Stimulated activated CD8-positive, alpha-beta memory T cell treated with anti-CD3 and anti-CD28 coated beads, Interleukin-15, amount 100 ng/mL, for 1 hour (primary cell): ENCODE data around the gene NRG3.

Experiments
- DNase-seq: peaks from one replicate; pipeline ENCODE4 v3.0.0-alpha.2; 2020; ENCODE audit warnings: low read depth

NRG3 gene

DNA sequence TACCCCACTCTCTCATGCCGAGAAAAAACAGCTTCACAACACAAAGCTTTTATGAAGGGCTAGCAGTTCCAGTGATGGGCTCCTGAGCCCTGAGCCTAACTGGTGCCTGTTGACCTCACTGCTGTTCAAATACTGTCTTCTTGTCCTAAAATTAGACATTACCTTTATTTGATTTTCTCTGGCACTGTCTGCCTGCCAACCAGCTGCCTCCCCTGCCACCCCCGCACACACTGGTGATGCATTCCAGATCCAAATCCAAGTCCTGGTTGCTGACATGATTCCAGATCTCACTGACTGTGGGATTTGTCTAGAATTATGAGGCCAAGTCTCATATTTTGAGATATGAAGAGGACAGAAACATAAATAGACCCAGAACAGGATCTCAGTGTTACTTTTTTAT is 816.2 kb downstream of the NRG3 start:
- no peak for DNase-seq

DNA sequence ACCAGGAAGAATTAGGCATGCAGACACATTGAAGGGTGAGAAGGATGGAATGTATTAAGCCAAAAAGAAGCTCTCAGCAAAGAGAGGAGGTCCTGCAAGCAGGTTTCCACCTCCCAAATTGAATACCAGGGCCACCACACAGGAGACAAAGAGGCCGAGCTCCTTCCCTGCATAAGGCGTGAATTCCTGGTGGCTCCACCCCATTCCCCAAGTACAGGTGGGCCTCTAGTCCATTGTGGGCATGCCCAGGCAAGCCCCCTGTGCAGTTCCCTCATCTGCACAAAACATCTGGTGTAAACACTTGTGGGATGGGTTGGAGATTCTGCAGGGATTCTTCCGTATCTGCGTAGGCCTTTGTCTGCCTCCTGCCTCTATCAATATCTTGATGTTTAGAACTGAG is 817.5 kb downstream of the NRG3 start:
- no peak for DNase-seq

DNA sequence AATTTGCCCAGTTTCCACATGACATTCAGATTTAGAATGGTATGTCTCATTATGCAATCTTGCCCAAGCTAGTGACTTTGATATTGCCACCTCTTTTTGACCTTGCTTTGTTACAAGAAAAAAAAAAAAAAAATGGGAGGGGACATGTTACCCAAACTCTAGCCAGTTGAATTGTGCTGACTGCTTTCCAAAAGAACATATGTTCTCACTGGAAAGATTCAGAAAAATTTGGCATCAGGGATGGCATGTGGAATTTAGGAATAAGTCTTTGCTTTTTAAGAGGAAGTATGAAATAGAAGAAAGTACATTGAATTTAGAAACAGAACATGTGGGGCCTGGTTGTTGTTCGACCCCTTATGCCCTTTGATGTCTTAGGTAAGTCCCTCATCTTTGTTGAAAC is 846.8 kb downstream of the NRG3 start:
- DNase-seq: no peak

DNA sequence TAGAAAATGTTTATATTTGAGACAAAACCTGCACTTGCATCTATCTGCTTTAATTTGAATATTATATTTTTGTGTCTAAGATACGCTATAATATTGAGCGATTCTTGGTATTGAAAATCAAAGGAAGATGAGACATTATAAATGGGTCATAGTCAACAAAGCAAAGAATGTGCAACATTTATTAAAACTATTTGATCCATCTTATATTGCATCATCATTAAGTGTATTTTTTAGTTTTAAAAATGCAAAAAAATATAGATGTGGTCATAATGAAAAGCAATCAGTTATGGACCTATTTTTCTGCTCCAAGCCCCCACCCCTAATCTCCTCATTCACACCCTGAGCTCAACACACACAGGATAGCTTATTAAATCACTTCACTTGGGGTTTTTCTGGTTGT is 847.3 kb downstream of the NRG3 start:
- DNase-seq: no peak

DNA sequence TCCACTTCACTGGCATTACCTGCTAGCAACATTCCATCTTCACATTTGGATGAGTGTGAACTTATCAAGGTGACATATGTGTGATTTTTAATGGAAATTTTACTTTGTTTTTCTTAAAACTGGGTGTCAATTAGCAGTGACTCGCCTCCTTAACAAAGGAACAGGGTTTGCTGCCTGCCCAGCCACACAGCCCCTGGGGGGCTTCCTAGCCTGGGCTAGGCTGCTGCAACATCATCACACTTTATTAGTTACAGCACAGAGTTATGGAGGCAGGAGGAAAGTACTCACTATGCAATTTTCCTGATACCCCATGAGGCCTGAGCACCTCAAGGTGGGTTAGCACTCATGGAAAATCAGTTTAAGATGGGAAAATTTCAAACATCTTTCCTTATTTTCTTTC is 861.3 kb downstream of the NRG3 start:
- DNase-seq: no peak

DNA sequence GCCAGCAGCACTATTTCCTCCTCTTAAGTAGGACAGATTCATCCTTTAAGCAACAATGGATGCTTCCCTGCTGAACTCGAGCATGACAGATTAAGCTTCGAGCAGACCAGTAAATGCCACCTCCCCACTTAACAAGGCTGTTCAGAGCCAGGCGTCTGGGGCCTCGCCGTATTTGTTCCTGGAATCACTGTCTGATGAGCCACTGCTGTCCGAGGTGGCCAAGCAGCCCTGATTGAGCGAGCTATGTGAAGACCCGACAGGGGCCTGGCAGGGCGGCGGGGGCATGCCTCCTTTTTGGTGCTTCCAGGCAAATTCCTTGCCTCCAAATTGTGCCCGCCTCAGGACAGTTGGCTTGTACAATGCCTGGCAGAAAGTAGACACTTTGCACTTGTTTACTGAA is 862.6 kb downstream of the NRG3 start:
- DNase-seq: no peak

DNA sequence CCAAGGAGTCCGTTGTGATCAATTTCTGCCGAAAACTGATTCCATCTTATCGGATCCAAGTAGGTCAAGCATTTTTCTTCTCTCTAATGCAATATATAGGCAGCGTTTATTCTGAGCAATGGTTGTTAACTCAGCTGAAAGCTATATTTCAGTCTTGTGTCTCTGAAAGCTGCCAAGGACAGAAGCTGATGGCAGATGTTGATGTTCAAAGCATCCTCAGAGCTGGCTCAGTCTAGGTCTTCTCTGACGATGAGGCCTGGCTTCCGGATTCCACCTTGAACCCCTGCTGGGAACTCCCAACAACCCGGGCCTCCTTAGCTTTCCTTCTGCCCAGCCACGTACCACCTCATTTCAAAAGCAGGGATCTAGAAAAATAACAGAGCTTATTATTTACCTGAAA is 863.6 kb downstream of the NRG3 start:
- DNase-seq: no peak

DNA sequence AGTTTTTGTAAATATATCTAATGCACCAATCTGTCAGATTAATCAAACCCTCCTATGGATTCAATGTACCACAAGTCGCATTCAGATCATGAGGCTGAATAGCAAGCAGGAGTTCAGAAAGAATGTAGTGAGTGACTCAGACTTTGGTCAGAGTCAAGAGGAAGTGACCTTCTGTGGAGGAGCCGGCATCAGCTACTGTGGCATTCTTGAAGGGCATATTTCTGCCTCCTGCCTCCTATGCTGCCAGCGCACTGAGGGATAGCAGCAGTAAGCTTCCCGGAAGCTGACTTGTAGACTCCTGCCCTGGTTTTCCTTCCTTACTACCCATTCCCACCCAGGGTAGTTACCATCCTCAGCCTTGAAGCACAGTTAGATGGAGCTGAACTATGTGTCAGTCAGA is 867.5 kb downstream of the NRG3 start:
- DNase-seq: no peak

DNA sequence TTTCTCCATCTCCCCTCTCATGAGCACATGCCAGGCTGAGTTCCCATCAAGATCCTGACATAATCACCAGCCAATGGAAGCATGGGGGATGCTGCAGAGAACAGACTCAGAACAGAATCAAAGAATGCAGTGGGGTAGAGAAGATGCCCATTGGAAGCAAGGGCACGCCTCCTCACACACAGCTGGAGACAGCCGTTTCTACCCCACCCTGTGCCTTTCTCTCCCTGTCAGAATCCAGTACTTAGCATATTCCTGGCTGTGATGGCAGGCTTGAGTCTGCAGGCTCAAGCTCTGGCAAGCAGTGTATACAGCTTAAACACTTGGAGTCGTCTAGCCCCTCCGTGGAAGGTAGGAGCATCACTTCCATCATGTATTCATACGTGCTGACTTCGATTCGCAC is 867.9 kb downstream of the NRG3 start:
- no peak for DNase-seq

DNA sequence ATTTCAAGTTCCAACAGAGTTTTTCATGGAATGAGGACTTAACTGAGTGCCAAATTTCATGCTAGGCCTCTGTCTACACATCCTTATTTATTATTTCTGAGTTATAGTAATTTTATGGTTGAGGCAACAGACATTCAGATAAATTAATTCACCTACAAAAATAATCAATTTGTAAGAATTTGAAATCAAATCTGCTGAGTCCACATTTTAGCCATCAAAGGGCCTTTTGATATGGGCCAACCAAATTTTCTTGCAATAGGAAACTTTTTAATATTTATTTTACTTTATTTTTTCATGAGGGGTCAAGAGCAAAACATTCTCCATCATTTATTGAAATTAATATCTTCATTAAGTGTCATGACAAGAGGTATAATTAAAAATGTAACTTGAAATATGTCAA is 875.5 kb downstream of the NRG3 start:
- no peak for DNase-seq

DNA sequence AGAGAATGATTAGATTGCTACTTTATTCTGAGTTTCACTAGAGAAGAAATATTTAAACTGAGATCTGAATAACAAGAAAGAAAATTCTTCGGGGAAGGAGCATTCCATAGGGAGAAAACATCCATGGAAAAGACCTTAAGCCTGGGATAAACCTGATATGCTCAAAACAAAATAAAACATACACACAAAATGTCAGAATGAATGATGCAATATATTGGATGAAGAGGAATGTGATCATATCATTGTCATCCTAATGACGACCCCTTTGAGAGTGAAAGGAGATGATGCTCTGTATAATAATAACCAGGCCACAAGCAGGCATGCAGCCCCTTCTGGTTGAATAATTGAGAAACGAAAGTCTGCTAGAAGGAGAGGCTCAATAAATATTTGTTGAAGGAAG is 882.4 kb downstream of the NRG3 start:
- DNase-seq: no peak

DNA sequence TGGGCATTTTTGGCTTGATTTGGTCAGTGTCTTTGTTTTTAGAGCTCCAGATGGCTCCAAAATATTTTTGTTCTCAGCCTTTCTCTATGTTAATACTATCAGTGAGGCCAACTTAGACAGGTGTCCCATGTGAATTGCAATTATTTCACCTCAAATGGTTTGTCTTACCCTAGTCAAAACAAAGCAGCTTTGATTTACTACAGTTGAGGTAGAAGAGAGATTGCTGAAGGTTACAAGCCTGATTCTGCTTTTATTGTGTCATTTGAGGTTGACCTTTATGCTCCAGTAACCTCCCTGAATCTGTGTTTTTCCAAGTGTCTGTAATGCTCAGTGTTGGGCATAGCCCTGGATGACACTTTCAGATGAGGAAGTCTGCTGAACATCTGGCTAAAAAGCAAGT is 882.9 kb downstream of the NRG3 start:
- DNase-seq: no peak

DNA sequence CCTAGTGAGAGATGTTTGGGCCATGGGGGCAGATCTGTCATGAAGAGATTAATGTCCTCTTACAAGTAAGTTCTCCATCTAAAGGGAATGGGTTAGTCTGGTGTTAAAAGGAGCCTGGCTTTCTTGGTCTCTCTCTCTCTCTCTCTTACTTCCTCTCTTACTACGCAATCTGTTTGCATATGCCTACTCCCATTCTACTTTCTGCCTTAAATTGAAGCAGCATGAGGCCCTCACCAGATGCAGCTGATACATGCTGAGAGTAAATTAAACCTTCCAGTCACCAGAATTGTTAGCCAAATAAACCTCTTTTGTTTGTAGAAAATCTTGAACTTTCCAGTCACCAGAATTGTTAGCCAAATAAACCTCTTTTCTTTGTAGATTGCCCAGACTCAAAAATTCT is 884.1 kb downstream of the NRG3 start:
- no peak for DNase-seq

DNA sequence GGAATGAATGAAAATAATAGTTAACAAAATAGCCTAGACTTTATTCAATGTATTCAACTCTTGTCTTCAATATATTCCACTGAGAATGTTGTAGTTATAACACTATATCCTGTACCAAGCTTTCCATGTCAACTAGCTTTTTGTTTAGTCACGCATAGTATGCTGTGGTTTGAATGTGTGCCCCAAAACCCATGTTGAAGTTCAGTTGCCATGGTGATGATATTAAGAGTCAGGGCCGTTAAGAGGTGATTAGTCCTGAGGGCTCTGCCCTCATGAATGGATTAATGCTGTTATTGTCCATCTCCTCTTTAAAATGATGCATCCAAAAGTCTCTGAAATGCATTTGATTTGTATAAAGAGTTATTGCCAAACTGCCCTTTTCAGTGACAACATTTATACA is 887.6 kb downstream of the NRG3 start:
- DNase-seq: no peak

DNA sequence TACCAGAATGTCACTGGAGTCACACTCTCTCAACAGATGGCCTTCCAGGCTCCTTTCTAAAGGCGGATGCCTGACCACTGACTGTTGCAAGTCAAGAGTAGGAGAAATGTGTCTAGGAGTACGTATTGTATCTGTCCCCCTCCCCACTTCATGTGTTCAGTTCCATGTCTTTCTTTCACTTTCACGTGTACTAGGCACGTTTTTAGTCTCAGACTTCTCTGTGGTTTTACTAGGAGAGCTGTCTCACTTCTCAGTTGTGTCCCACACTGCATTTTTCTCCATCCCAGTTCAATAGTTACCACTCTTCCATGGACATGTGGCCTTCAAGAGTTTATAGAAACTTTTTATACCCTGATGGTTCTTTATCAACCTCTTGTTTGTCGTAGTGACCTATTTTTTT is 893.0 kb downstream of the NRG3 start:
- DNase-seq: no peak

DNA sequence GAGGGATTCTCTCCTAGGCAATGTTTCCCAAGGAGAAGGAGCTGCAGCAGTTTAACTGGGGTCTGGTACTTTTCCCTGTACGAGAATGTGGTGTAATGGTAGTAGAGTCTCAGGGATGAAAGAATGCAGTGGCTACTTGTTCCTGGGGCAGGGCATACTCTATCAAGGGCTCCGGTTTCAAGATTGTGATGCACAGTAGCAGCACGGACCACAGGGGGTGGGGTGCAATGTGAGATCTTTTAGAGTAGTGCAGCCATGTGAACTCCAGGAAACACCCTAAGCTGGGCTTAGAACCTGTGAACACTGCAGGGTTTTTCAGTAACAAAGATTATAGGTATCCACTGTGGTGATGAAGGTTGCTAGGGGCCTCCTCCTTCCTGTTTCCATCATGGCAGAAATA is 903.9 kb downstream of the NRG3 start:
- DNase-seq: no peak

DNA sequence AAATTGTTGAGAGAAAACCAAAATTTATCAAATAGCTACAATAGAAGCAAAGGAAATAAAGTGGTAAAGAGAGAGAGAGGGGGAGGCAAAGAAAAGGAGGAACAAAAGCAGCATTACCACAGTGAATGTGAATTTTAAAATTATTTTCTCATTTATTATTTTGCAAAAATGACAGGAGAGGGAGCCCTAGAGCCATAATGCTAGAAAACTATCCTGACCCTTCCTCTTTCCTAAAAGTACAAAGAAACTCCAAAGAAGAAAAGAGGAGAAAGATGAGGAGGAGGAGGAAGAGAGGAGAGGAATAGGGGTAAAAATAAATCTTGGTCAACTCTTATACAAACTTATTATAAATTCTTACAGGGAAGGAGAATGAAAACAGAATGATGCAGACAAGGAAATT is 921.5 kb downstream of the NRG3 start:
- no peak for DNase-seq

DNA sequence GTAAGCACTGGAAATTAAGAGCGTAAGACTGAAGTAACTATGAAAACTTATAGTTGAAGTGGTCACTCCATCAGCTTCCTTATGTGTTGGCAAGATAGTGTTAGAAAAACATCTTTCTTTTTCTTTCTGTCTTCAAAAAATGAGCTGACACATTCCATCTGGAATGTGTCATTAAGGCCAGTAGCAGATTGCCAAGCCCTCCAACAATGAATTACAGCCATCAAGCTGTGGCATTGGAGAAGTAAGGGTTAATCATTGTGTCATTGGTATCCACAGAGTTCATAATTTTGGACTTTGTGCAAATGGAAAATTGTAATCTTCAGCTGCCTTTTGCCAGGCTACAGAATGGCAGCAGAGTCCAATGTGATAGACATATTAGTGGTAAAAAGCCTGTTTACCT is 926.3 kb downstream of the NRG3 start:
- no peak for DNase-seq

DNA sequence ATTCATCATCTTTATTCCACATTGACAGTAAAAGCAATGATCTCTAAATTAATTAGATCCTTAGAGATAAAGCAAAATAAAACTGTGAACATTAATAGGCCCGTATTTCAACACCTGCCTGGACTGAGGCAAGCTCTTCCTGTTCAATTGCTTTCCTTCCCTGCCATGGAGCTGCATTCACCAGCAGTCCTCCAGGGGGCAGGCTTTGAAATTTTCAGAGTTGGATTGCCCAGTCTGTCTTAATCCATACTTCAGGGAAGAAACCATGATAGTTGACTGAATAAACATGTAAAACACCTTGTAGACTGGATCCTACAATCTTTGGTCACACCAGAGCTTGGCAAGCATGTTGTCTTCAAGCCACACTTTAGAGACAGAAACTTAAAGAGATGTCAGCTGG is 936.6 kb downstream of the NRG3 start:
- DNase-seq: no peak

DNA sequence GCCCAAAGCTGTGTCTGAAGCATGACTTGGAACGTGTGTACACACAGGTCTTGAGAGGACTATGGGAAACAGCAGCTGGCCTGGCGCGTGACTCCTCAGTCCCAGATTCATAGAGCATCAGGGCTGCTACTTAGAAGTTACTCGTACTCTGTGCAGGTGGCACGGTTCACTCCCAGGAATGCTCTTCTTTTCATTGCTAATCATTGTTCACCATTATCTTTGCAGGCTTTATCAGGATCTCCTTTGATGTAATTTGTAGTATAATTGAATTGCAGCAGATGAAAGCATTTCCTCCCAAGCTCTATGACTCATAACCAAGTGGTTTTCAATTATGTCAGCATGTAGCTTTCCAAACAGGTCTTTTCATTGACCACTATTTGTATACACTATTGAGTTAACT is 938.9 kb downstream of the NRG3 start:
- no peak for DNase-seq

DNA sequence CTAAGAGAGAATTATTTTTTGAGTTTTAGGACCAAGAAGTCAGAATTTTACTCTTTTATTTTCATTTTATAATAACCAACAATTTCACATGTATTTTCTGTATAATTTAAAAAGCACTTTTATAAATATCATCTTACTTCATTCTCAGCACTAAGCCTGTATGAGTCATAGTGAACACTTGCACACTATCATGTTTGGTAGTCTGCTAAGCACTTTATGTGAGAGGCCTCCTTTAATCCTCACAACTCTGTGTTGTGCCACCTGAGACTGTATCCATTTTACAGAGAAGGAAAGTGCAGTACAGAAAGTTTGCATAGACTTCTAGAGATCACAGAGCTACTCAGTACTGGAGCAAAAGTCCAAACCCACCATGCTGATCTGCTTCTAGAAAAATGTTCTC is 939.6 kb downstream of the NRG3 start:
- no peak for DNase-seq

DNA sequence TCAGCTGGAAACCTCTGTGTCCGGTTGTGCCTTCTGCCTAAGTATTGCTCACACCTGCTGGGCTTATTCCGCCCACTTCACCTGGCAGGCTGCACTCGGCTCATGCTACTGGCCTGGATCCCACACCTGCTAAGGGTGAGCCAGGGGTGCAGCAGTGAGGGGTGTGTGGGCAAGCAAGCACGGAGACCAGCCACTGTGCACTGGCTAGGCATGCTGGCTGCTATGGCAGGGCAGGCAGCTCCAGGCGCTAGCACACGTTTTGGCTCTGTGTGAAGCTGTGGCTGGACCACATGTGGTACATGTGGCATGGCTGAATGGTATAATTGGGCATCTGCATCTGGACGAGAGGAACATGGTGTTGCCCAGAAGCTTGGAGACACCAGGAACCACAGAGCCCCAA is 940.7 kb downstream of the NRG3 start:
- DNase-seq: no peak

DNA sequence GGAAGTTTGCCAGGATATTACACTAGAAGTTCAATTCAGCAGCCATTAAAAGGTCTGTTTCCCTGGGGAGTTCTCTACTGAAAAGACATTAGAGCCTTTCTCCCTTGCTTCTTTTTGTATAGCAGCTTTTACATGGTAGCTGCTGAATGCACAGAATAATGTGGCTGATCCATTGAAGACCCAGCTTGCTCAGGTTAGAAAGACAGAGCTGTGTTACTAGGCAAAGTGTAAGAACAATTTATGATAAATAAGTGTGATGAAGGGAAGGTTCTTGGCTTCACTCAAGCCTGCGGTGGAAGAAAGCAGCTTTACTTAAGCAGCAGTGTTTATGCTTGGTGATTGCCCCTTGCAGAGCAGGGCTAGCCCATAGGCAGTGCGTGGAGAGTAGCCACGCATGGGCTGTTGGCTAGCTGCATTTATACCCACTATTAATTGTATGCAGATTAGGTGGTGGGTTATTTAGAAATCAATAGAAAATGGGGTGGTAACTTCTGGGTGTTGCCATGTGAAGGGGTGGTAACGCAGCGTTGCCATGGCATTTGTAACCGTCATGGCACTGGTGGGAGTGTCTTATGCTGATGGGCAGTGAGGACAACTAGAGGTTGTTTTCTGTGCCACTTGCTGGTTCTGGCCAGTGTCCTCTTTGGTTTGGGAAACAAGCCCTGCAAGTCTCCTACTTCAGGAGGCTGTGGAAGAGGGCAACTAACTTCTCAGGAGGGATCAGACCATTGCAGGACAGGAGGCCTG is 942.9 kb downstream of the NRG3 start:
- no peak for DNase-seq

DNA sequence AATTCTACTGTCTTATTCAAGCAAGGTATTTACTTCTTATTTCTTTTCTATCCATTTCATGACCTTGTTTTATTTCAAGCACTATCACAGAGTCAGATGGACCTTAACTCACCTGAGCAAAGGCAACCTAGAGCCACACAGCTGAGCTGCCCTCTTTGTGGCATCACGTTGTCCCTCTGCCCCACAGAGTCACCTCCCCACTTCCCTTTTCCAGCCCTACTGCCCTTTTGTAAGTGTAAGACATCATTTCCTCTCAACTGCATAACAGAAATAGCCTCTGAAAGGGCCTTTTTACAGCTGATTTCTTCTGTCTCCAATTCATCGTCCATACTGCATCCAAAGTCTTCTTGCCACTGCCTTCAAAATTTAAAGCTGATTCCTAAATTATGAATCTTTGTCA is 946.0 kb downstream of the NRG3 start:
- DNase-seq: no peak

DNA sequence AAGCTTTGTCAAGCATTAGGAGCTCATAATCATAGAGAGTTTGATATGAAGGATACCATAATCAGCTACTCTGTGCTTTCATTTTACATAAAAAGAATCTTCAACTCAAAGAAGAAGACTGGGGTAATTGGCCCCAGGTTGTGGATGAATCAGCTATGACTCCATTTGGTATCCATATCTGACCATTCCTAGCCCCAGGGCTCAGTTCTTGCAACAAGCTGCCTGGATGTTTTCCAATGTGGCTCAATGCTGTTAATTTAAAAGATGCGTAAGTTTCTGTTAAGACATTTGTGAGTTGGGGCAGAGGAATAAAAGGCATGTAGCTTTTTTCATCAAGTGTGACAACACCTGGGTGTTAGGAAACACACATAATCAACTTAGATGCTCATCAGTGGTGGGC is 951.1 kb downstream of the NRG3 start:
- no peak for DNase-seq
